Right hindlimb (tissue), 1 donor: ENCODE data around the gene CNTLN.
"Not testable (repeated sequence)": the region's sequence is repeated elsewhere in the genome, so short reads cannot be mapped to it uniquely, and the experiment has no call there.

Experiments used
- DNase-seq: peaks from one replicate; pipeline ENCODE4 v3.0.0-alpha.2; 2018

Gene CNTLN

GRCh38 chr9:17177496-17177895 lies 42.7 kb downstream of the CNTLN start:
- not testable (repeated sequence) for DNase-seq

GRCh38 chr9:17185481-17186029 lies 50.7 kb downstream of the CNTLN start:
- no peak for DNase-seq

GRCh38 chr9:17191082-17191481 lies 56.2 kb downstream of the CNTLN start:
- no peak for DNase-seq

GRCh38 chr9:17204611-17205152 lies 69.8 kb downstream of the CNTLN start:
- DNase-seq, result no peak

GRCh38 chr9:17216011-17216410 lies 81.2 kb downstream of the CNTLN start:
- no peak for DNase-seq

GRCh38 chr9:17216646-17217045 lies 81.8 kb downstream of the CNTLN start:
- no peak for DNase-seq

GRCh38 chr9:17217272-17217671 lies 82.4 kb downstream of the CNTLN start:
- no peak for DNase-seq

- no peak for DNase-seq
Measured at GRCh38 chr9:17219261-17219660, 84.4 kb downstream of the CNTLN start.

- DNase-seq, result no peak
Measured at GRCh38 chr9:17222932-17223331, 88.1 kb downstream of the CNTLN start.

GRCh38 chr9:17225407-17225806 lies 90.6 kb downstream of the CNTLN start:
- no peak for DNase-seq

GRCh38 chr9:17229945-17230560 lies 95.2 kb downstream of the CNTLN start:
- no peak for DNase-seq

- DNase-seq, result no peak
Measured at GRCh38 chr9:17230646-17231045, 95.8 kb downstream of the CNTLN start.

- DNase-seq, result no peak
Measured at GRCh38 chr9:17236147-17236546, 101.3 kb downstream of the CNTLN start.

GRCh38 chr9:17246770-17247169 lies 111.9 kb downstream of the CNTLN start:
- no peak for DNase-seq

- no peak for DNase-seq
Measured at GRCh38 chr9:17251100-17251499, 116.3 kb downstream of the CNTLN start.

GRCh38 chr9:17268531-17269188 lies 133.8 kb downstream of the CNTLN start:
- not testable (repeated sequence) for DNase-seq

GRCh38 chr9:17269799-17270198 lies 135.0 kb downstream of the CNTLN start:
- DNase-seq, result no peak

- no peak for DNase-seq
Measured at GRCh38 chr9:17272536-17272935, 137.7 kb downstream of the CNTLN start.

GRCh38 chr9:17280350-17281012 lies 145.6 kb downstream of the CNTLN start:
- no peak for DNase-seq

- DNase-seq, result not testable (repeated sequence)
Measured at GRCh38 chr9:17290673-17291072, 155.8 kb downstream of the CNTLN start.

GRCh38 chr9:17291766-17292165 lies 156.9 kb downstream of the CNTLN start:
- no peak for DNase-seq

GRCh38 chr9:17293685-17294084 lies 158.8 kb downstream of the CNTLN start:
- no peak for DNase-seq

- DNase-seq, result no peak
Measured at GRCh38 chr9:17294822-17295624, 160.2 kb downstream of the CNTLN start.
